SK-N-MC (cell line): Measurements from ENCODE around the gene CAPN12.

Source experiments
- EZH2 ChIP-seq: fragments of 200-600 bp; sonication (generic); IDR thresholded peaks from one replicate; pipeline ENCODE4 v1.6.1; 2017; ENCODE audit warnings: antibody characterized with exemption
- POLR2AphosphoS5 ChIP-seq: IDR thresholded peaks from 2 replicates; pipeline ENCODE4 v1.6.1; 2012; ENCODE audit warnings: mild to moderate bottlenecking, low read depth, low read length, borderline replicate concordance

DNA sequence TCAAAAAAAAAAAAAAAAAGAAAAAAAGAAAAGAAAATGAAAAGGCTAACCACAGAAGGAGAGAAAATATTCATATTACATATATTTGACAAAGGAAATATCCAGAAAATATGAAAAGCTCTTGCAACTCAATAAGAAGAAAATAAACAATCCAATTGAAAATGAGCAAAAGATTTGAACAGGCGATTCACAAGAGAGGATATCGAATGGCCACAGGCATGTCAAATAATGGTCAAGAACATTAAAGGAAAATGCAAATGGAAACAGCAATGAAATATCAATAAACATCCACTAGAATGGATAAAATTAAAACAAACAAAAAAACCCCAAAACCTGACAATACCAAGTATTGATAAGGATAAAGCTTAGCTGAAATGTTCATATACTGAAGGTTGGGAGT lies 20.9 kb upstream of the CAPN12 start:
- TF ChIP-seq EZH2 (no peak), POLR2AphosphoS5 (no peak)
